ENCODE data around the gene NUP210L.
A peak's percentile ranks its signal among the peaks of the same experiment; 100 is the strongest.
"Not testable (repeated sequence)": the region's sequence is repeated elsewhere in the genome, so short reads cannot be mapped to it uniquely, and the experiment has no call there.

Gene NUP210L

GRCh38 chr1:154167461-154167860, 12.6 kb upstream of the NUP210L start:
- no peak for DNase-seq

- DNase-seq: no peak
Observed at GRCh38 chr1:154166207-154166606, 11.3 kb upstream of the NUP210L start.

DNA sequence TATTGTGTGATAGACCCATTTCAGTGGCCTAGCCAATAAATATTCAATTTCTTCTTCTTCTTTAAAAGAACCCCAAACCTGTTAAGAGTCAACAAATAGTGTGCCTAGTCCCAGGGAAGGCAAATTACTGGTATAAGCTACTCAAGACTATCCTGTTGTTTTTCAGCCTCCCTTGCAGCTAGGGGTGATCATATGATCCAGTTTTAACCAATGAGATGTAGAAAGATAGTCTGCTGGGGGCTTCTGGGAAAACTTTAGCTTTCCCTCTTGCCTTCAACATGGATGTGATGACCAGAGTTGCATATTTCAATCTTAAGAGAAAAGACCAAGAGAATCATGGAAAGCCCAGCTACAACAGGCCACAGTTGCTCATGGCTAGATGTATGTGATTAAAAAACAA, 4.7 kb upstream of the NUP210L start:
- no peak for DNase-seq

- no peak for DNase-seq
Observed at GRCh38 chr1:154158307-154159125, 3.6 kb upstream of the NUP210L start.

- DNase-seq: no peak
Observed at GRCh38 chr1:154157520-154158306, 2.8 kb upstream of the NUP210L start.

GRCh38 chr1:154155251-154155650, 378 bp upstream of the NUP210L start:
- DNase-seq: no peak

DNA sequence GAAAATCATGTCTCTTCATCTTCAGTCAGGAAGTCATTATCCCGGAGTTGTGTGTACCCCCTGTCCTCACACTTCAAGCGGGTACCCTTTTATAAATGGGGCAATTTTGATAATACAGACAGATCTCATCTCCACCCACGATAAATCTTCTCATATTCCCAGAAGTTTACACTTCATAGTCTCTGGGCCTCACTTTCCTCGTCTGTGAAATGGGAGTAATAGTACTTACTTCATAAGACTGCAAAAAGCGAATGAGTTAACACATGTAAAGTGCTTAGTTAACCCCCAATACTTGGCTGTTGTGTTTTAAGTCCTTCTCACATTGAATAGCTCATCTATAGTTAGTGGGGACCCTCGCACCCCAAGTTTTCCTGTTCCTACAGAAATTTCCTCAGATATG, 820 bp downstream of the NUP210L start:
- DNase-seq: no peak

- DNase-seq: peak; percentile 29
Observed at GRCh38 chr1:154151311-154151710, 3.6 kb downstream of the NUP210L start.

- DNase-seq: no peak
Observed at GRCh38 chr1:154148807-154149206, 6.1 kb downstream of the NUP210L start.

DNA sequence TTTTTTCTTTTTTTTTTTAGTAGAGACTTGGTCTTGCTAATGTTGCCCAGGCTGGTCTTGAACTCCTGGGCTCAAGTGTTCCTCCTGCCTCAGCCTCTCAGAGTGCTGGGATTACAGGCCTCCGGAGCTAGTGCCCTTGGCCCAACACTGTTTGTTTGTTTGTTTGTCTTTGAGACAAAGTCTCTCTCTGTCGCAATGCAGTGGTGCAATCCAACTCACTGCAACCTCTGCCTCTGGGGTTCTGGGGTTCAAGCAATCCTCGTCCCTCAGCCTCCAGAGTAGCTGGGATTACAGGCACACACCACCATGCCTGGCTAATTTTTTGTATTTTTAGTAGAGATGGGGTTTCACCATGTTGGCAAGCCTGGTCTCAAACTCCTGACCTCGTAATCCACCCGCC, 7.4 kb downstream of the NUP210L start:
- not testable (repeated sequence) for DNase-seq

- no peak for DNase-seq
Observed at GRCh38 chr1:154145986-154146385, 8.9 kb downstream of the NUP210L start.

GRCh38 chr1:154142358-154142757, 12.5 kb downstream of the NUP210L start:
- no peak for DNase-seq

DNA sequence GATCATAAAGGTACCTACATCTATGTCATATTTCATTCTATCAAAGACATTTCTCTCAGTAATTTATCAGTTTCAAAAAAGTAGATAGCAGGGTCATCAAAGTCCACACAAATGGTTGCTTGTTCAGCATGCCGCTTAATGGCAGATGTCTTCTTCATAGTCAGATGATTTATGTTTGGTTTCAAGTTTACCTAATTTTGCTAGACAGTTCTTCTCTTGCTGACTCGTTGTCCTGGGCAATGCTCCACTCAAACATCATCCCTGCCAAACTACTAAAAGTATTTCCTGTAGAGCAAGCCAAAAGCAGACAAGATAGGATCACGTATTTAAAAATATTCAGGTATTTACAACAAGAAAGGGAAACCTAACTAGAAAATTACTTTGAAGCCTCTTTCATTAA, 13.6 kb downstream of the NUP210L start:
- peak; percentile 55 for DNase-seq

- no peak for DNase-seq
Observed at GRCh38 chr1:154137888-154138287, 17.0 kb downstream of the NUP210L start.

DNA sequence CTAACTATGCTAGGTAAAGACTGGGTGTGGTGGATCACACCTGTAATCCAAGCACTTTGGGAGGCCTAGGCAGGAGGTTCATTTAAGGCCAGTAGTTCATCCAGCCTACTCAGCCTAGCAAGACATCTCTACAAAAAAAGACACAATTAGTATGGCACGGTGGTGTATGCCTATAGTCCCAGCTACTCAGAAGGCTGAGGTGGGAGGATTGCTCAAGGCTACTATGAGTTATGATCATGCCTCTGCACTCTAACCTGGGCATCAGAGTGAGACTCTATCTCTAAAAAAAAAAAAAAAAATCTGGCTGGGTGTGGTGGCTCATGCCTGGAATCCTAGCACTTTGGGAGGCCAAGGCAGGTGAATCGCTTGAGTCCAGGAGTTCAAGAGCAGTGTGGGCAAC, 21.6 kb downstream of the NUP210L start:
- DNase-seq: no peak

DNA sequence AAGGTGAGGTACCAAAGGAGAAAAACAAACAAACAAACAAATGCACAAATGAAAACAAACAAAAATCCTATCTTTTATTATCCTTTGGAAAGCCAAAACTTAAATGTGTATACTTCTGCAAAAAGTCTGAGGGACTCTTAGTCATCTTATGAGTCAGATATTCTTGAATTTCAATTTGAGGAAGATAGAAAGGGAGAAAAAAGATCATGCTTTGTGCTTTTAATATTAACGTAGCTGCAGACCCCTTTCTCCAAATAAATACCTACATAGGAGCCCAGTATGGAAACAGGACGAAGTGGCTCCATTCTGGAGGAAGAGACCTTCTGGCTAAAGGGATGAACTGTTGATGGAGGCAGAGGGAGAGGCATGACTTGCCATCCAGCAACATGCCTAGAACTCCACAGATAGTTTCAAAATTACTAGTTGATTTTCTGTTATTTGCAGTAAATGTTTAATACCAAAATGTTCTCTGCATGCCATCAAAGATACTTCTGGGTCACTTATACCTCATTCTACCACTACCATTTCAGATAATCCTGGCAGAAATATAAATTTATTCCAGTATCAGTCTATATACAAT, 25.4 kb downstream of the NUP210L start:
- no peak for DNase-seq

DNA sequence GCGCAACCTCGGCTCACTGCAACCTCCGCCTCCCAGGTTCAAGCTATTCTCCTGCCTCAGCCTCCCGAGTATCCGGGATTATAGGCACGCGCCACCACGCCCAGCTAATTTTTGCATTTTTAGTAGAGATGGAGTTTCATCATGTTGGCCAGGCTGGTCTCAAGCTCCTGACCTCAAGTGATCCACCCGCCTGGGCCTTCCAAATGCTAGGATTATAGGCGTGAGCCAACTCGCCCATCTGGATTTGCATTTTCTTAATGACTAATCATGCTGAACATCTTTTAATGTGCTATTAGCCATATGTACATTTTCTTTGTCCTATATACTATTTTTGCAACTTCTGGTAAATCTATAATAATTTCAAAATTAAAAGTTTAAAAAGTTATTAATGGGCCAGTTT, 31.7 kb downstream of the NUP210L start:
- DNase-seq: not testable (repeated sequence)

- DNase-seq: no peak
Observed at GRCh38 chr1:154117642-154118041, 37.2 kb downstream of the NUP210L start.

DNA sequence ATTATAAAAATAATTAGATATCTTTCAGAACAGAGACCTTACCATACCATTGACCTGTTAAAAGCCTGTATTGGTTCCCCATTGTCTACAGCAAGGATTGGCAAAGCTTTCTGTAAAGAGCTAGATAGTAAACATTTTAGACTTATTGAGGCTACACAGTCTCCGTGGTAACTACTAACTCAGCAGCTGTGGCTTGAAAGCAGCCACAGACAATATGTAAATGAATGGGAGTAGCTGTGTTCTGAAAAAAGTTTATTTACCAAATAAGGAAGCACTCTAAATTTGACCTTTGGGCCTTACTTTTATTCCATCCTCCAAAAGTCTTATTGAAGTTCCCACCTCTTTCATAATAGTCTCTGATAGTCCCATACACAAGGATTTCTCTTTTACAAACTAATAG, 39.7 kb downstream of the NUP210L start:
- DNase-seq: no peak

GRCh38 chr1:154104433-154105082, 50.3 kb downstream of the NUP210L start:
- no peak for DNase-seq

DNA sequence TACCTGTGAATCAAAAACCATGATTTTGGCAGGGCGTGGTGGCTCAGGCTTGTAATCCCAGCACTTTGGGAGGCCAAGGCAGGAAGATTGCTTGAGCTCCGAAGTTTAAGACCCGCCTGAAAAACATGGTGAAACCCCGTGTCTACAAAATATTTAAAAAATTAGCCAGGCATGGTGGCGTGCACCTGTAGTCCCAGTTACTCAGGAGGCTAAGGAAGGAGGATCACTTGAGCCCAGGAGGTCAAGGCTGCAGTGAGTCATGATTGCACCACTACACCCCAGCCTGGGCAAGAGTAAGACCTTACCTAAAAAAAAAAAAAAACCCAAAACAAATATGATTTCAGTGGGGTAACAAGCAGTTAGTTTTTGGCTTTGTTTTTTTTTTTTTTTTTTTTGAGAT, 54.7 kb downstream of the NUP210L start:
- DNase-seq: not testable (repeated sequence)

- DNase-seq: no peak
Observed at GRCh38 chr1:154097873-154098272, 57.0 kb downstream of the NUP210L start.

- DNase-seq: no peak
Observed at GRCh38 chr1:154095456-154096060, 59.3 kb downstream of the NUP210L start.

All from fibroblast of upper back skin (primary cell).